Ascending aorta (tissue), 2 donors: Measurements from ENCODE around the gene MBD3. TPM values are rescaled to one million over a fixed set of nuclear protein-coding genes. Genes with fewer than 3 reads are reported as not detected.

Experiments used
- DNase-seq, 2 donors: peaks; one replicate each; pipeline ENCODE4 v3.0.0-alpha.2; 2019; ENCODE audit warnings: low spot score in 2 of 2
- H3K27ac ChIP-seq, 2 donors: fragments of 200-600 bp; sonication (generic); one replicate each; pipeline ENCODE4 v1.5.1; 2016 to 2017; ENCODE audit warnings: mild to moderate bottlenecking in 1 of 2
- H3K27me3 ChIP-seq: fragments of 200-600 bp; sonication (generic); one replicate; pipeline ENCODE4 v1.5.1; 2017
- H3K36me3 ChIP-seq, 2 donors: fragments of 200-600 bp; sonication (generic); one replicate each; pipeline ENCODE4 v1.5.1; 2016
- H3K4me1 ChIP-seq, 2 donors: fragments of 200-600 bp; sonication (generic); one replicate each; pipeline ENCODE4 v1.5.1; 2016 to 2017; ENCODE audit warnings: mild to moderate bottlenecking in 1 of 2
- H3K4me3 ChIP-seq, 2 donors: fragments of 200-600 bp; sonication (generic); one replicate each; pipeline ENCODE4 v1.5.1; 2016 to 2017; ENCODE audit warnings: mild to moderate bottlenecking in 1 of 2
- H3K9me3 ChIP-seq, 2 donors: fragments of 200-600 bp; sonication (generic); one replicate each; pipeline ENCODE4 v1.5.1; 2016
- CTCF ChIP-seq, 3 experiments: fragments of 200-600 bp in 2 of 3; fragments of 450-650 bp in 1 of 3; sonication (generic) in 2 of 3; IDR thresholded peaks; one replicate each; pipeline ENCODE4 v1.5.1; 2016 to 2019; ENCODE audit warnings: antibody characterized with exemption in 3 of 3, mild to moderate bottlenecking in 1 of 3, moderate library complexity in 1 of 3
- intact Hi-C: fragments of 100-400 bp; cut with DNase I; formaldehyde crosslinking; loops from one replicate; pipeline ENCODE4 v1.15.1; 2023
- total RNA-seq: library from RNA; depleted of rRNA; stranded (reverse); fragments of >200 nt; gene quantifications from one replicate; pipeline ENCODE4 v1.1.0, GENCODE V29; 2016

The MBD3 gene
- total RNA-seq, 1 donor from 2014 or later = 143 TPM

- Histone ChIP-seq H3K9me3 (no peaks in the 10 kb centered on the region), H3K27ac (no peak overlapping the region), H3K4me1 (peaks cover 4 to 5% of the 10 kb centered on the region in 2 donors), H3K27me3 (no peaks in the 10 kb centered on the region), H3K36me3 (peaks cover 4 to 12% of the 10 kb centered on the region in 2 donors), H3K4me3 (no peak overlapping the region)
- intact Hi-C loops = no loop called here
- DNase-seq = no peak
- no peak for TF ChIP-seq CTCF (IDR thresholded peaks at IDR 0.05)
Measured at GRCh38 chr19:1572795-1573194, 19.9 kb downstream of the MBD3 start.

DNA sequence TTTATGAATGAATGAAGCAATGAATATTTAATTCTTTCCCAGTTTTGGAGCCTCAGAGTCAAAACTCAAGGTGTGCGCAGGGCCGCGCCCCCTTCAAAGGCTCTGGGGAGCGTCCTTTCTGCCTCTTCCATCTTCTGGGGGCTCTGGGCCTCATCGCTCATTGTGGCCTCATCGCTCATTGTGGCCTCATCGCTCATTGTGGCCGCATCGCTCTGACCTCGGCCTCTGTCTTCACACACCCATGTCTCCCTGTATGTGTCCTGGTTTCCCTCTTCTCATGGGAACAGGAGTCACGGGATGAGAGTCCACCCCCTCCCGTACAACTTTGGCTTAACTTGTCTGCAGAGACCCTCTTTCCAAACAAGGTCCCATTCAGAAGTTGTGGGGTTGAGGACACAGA, 21.3 kb downstream of the MBD3 start:
- Histone ChIP-seq H3K9me3 (no peaks in the 10 kb centered on the region), H3K27ac (no peak overlapping the region), H3K27me3 (no peaks in the 10 kb centered on the region), H3K4me1 (peaks cover 4 to 5% of the 10 kb centered on the region in 2 donors), H3K36me3 (no peaks in the 10 kb centered on the region), H3K4me3 (no peak overlapping the region)
- no peak for DNase-seq
- no peak for TF ChIP-seq CTCF (IDR thresholded peaks at IDR 0.05)
- intact Hi-C loops = no loop called here

GRCh38 chr19:1570836-1571235, 21.8 kb downstream of the MBD3 start:
- no peak overlapping the region for H3K27ac ChIP-seq
- intact Hi-C loops = no loop called here
- TF ChIP-seq CTCF (IDR thresholded peaks at IDR 0.05) = no peak
- no peaks in the 10 kb centered on the region for H3K9me3 ChIP-seq
- H3K27me3 ChIP-seq = no peaks in the 10 kb centered on the region
- no peak for DNase-seq
- no peaks in the 10 kb centered on the region for H3K36me3 ChIP-seq
- H3K4me1 ChIP-seq = peaks cover 4 to 9% of the 10 kb centered on the region in 2 donors
- H3K4me3 ChIP-seq = no peak overlapping the region

GRCh38 chr19:1569997-1570396, 22.7 kb downstream of the MBD3 start:
- Histone ChIP-seq H3K27ac (no peak overlapping the region), H3K4me3 (no peak overlapping the region), H3K27me3 (no peaks in the 10 kb centered on the region), H3K4me1 (peaks cover 4 to 9% of the 10 kb centered on the region in 2 donors), H3K9me3 (no peaks in the 10 kb centered on the region), H3K36me3 (no peaks in the 10 kb centered on the region)
- intact Hi-C loops = loop anchor here (5.0 kb wide), 1 partner anchor 37 kb away; the partner anchor contains the start of gene UQCR11
- no peak for TF ChIP-seq CTCF (IDR thresholded peaks at IDR 0.05)
- no peak for DNase-seq

GRCh38 chr19:1568320-1569019, 24.2 kb downstream of the MBD3 start, which contains the start of gene MEX3D:
Gene MEX3D (minus strand): TSS chr19:1568325. CDS start chr19:1568058, 267 bp downstream.
- intact Hi-C loops = loop anchor here (1.0 to 5.0 kb wide), 2 partner anchors 39 to 85 kb away; partner anchors contain the start of gene UQCR11
- peaks cover 4 to 9% of the 10 kb centered on the region in 2 donors for H3K4me1 ChIP-seq
- DNase-seq = peak in 1 of 2 donors; percentile 85
- H3K9me3 ChIP-seq = no peaks in the 10 kb centered on the region
- H3K27me3 ChIP-seq = no peaks in the 10 kb centered on the region
- TF ChIP-seq CTCF (IDR thresholded peaks at IDR 0.05) = no peak
- peak within 1 kb of the TSS; percentile 57 to 94 for H3K4me3 ChIP-seq
- H3K27ac ChIP-seq = peak within 1 kb of the TSS; percentile 72 to 84
- no peaks in the 10 kb centered on the region for H3K36me3 ChIP-seq
